ENCODE data around the gene ABI2.

DNA sequence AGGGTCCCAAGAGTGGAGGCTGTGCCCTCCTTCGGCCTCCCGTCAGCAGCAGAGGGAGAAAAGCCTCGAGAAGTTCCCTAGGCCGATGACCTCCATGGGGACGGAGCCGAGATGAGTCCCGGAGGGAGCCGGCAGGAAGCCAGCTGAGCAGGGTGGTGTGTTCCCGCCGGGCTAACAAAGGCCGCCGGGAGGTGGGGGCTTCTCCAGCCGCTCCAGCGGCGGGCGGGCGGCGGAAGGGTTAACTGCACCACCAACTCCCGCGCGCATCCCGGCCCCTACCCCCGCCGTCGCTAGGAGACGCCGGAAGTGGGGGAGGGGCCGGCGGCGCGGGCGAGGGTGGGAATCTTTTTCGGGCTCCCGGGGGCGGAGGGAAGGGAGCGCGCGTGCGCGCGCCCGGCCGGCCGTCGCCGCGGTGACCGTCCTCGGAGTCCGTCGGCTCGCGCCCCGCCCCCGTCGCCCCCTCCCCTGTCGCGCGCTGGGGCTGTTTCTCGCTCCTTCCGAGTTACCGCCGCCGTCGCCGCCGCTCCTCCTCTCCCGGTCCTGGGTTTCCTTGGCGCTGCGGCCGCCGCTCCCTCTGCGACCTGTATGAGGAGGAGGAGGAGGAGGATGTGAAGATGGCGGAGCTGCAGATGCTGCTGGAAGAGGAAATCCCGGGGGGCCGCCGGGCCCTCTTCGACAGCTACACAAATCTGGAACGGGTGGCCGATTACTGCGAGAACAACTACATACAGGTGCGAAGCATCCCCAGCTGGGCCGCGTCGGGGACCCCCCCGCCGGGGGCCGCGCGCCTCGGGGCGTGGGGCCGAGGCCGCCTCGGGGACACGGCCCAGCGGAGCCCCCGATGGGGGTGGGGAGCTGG, at the start of gene ABI2:
- TF ChIP-seq POLR2A (IDR thresholded peaks at IDR 0.05) (peak; percentile 39), EP300 (IDR thresholded peaks at IDR 0.05) (no peak)
- TF ChIP-seq, protein P1, sequence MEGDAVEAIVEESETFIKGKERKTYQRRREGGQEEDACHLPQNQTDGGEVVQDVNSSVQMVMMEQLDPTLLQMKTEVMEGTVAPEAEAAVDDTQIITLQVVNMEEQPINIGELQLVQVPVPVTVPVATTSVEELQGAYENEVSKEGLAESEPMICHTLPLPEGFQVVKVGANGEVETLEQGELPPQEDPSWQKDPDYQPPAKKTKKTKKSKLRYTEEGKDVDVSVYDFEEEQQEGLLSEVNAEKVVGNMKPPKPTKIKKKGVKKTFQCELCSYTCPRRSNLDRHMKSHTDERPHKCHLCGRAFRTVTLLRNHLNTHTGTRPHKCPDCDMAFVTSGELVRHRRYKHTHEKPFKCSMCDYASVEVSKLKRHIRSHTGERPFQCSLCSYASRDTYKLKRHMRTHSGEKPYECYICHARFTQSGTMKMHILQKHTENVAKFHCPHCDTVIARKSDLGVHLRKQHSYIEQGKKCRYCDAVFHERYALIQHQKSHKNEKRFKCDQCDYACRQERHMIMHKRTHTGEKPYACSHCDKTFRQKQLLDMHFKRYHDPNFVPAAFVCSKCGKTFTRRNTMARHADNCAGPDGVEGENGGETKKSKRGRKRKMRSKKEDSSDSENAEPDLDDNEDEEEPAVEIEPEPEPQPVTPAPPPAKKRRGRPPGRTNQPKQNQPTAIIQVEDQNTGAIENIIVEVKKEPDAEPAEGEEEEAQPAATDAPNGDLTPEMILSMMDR (IDR thresholded peaks at IDR 0.05): no peak

Data from ovary (tissue), 3 donors.